NCI-H1105 treated with DMSO at 0.1 percent for 48 hours (cell line): ENCODE results near the gene SMAD4.

Experiments
- DNase-seq: peaks from one replicate; lab custom pipeline; 2025; lab: John Stamatoyannopoulos, UW

SMAD4 gene

DNA sequence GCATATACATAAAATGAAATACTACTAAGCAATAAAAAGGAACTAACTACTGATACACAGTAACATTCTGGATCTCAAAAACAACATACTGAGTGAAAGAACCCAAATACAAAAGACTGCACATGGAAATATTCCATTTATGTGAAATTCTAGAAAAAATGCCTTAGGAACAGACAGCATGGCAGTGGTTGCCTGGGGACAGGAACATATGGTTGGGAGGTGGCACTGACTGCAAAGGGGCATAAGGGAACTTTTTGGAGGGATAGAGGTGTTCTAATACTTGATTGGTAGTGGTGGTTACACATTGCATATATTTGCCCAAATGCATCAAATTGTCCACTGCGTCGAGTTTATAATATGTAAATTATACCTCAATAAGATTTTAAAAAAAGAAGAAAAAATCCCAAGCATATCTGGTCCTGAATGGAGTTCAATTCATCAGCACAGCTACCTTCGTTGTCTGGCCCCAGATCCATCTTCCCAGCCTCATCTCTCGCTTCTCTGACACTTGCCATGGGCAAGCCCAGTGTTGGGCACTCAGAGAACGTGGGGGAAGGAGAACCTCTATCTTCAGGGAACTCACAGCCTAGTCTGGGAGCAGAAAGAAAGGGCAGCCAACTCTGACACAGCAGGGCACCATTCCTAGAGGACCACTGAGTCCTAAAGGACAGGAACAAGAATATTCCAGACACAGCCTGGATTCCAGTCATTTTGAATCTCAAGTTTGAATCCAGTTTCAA lies 8.6 kb upstream of the SMAD4 start:
- no peak for DNase-seq

DNA sequence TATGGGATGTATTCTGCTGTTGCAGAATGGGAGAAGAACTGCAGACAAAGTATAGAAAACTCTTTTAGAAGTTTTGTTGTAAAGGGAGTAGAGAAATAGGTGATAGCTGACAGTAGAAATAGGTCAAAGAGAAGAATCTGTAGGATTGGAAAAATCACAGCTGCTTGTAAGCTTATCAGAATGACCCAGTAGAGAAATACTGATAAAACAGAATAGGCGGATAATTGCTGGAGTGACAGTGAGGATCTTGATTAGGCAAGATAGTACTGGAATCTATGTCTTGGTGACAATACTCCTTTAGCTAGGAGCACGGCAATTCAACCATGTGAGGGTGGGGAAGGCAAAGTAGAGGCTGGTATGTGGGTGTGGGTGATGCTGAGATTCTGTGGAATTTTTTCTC lies 4.5 kb upstream of the SMAD4 start:
- no peak for DNase-seq

DNA sequence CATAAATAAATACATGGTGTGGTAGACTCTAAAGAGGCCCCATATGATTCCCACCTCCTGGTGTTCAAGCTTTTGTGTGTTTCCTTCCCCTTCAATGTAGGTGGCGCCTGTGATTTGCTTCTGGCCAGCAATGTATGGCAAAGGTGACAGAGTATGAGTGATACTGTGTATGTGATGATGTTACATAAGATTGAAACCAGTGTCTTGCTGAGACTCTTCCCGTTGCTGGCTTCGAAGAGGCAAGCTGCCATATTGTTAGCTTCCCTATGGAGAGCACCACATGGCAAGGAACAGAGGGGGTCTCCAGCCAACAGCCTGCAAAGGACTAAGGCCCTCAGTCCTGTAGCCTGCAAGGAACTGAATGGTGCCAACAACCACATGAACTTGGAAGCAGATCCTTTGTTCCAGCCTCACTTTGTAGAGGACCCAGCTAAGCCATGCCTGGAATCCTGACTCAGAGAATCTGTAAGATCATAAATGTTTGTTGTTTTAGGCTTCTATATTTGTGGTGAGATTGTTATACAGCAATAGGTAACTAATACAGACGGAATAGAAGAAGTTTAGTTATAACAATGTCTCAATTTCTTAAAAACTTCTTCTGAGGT lies 1.7 kb upstream of the SMAD4 start:
- no peak for DNase-seq

DNA sequence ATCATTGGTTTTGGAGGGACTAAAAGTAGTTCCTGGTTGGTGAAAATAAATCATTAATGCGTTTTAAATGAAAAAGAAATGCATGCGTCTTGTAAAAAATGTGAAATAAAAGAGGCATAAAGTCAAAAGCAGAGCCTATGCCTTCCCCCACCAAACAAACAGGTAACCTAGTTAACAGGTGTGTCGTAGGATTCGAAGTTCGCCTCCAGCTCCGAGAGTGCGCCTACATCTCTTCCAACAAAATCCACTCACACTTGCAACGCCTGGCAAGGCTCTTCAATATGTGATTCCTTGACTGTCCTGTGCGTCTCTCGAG lies 677 bp upstream of the SMAD4 start:
- peak; percentile 65 for DNase-seq

DNA sequence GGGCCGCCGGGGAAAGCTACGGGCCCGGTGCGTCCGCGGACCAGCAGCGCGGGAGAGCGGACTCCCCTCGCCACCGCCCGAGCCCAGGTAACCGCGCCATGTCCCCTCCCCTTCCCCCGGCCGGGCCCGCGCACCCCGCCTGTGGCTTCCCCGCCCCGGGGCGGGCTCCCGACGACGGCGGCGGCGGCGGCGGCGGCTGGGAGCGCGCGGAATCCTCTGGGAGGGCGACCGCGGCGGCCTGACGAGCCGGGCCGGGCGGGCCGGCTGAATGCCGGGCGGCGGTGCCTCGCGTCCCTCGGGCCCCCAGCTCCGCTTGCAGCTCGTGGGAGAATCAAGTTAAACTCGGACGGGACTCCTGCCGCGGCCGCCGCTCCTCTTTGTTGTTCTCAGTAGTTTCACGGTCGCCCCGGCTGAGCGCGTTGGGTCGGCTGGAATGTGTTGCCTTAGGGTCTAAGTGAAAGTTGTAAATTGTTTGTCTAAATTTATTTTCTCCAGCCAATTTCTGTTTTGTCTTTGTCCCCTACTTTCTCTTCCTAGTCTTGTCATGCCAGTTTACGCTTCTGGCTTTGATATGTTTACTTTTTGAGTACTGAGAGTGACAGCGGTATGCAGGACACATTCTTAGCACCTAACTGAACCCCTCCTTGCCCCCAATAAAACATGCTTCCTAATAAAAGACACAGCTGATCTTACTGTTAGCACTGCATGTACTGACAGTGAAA lies 685 bp downstream of the SMAD4 start:
- DNase-seq, result peak; percentile 56

DNA sequence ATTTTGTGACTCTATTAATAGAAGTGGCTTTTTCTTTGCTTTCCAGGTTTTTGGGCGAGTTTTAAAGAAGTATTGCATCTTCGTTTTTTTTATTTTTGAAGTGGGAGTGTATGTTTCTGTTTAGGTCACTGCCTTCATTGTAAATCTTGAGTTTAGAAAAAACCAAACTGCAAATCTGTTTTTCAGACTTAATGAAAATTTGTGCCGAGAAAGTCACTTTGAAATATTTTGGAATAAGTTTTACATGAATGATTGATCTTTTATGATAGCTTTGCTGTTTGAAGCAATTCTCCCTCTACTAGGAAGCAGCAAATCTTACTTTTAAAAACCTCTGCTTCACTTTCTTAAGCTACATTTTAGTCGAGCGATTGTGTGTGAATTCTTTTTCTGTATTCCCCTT lies 2.2 kb downstream of the SMAD4 start:
- no peak for DNase-seq

DNA sequence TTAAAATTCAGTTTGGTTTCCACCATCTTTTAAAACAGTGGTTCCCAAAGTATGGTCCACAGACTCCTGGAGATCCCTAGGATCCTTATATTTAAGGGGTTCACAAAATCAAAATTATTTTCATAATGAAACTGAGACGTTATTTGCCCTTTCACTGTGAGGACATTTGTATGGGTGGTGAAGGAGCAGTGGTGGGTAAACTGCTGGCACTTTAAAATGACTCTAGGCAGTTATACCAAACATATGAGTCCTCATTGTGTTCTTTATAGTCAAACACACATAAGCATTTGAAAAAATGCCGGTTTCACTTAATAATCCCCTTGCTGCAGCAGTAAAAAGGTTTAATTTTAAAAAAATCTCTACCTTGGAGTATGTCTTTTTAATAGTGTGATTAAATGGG lies 7.2 kb downstream of the SMAD4 start:
- no peak for DNase-seq

DNA sequence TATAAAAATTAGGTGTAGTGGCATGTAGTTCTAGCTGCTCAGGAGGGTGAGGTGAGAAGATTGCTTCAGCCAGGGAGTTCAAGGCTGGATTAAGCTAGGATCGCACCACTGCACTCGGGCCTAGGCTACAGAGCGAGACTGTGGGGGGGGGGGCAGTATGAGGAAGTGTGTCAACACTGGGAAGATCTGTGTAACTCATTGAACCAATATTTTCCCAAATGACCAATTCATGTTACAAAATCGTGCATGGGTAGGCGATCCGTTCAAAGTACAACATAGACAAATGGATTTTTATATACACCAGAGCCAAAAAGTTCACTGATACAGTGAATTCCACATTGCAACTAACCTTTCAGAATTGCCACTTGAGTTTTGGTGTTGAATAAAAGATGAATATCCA lies 8.1 kb downstream of the SMAD4 start:
- no peak for DNase-seq

DNA sequence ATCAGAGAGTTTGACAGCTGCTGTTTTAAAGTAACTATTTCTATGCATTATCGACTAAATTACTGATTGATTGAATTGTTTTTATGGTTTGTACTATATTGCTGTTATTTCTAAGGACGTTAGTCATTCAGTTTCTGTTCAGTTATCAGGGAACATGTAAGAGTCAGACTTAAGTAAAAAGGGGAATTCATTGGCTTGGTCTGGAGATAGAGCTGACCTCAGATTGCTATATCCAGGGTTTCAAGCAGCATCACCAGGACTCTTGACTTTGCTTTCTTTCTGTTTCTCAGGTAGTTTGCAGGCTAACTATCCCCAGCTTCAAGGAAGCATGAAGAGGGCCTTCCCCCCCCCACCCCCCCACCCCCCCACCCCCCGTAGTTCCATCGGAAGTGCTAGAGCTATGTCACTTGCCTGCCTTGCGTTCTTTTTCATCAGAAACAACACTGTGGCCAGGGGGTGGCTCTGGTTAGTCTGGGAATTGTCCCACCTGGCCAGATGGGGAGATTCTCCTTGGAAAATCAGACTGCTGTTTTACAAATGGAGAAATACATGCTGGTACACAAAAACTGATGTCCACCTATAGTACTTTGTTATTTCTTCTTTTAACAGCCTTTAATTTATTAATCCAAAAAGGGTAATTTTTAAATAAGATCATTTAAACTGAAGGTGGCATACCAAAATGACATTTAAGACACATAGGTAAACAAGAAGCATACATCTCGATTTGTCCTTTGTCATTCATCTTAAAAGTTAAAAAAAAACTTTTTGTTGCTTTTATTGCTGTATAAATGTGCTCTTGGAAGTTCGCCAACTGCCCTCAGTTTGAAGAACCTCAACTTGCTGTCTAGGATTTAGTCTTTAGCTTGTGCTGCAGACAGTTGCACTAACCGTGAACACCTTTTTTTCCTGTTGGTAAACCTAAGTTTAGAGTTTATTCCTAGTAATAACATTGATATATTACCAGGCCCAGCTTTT lies 9.4 kb downstream of the SMAD4 start:
- no peak for DNase-seq

DNA sequence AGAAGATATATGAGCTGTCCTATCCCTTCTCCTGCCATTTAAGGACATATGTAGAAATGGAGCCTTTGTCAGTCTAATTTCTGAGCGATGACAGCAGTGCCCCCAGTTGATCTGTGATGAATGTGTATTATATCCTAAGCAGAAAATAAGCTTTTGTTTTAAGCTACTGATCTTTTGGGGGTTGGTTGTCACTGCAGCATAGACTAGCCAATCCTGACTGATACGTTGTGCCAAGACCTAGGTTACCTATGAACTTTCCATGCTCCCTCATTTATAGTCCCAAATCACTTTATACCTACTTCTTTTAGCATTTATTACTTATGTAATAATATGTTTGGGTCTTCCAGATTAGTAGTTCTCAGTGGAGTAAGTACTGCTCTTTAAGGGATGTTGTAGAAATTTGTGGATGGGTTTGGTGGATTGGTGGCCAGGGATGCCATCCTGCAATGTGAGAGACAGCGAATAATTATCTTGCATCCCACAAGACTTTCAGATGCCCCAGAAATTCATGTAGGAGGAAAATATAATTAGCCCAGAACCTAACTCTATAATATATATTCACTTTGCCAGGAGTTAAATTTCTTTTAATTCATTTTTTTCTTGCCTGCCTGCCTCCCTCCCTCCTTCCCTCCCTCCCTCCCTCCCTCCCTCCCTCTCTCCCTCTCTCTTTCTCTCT lies 11.8 kb downstream of the SMAD4 start:
- no peak for DNase-seq

DNA sequence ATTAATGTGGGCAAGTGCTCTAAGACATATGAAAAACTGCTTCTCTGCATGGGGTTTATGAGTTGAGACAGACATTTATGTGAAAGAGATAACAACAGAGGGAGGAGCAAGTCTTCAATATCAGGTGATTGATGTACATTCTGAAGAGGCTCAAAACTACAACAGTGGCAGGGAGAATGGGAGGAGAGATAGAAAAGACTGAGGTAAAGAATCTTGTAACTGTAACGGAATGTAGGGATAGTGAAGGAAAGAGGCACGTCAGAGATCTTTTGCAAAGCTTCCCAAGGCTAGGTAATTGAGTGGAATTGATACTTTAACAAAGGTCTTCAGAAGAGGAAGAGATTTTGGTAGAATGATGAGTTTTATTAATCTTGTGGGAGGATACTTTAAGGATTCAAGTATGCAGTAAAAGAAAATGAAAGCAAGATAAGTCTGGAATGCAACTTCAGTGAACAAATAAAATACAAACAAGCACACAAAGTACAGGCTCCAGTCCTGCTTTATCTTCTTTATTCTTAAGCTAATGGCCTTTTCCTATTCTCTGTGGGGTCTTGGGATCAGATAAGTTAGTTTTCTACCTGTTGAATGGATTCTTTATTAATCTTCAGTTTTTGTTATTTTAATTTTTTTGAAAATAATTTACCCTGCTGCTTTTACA lies 15.0 kb downstream of the SMAD4 start:
- no peak for DNase-seq

DNA sequence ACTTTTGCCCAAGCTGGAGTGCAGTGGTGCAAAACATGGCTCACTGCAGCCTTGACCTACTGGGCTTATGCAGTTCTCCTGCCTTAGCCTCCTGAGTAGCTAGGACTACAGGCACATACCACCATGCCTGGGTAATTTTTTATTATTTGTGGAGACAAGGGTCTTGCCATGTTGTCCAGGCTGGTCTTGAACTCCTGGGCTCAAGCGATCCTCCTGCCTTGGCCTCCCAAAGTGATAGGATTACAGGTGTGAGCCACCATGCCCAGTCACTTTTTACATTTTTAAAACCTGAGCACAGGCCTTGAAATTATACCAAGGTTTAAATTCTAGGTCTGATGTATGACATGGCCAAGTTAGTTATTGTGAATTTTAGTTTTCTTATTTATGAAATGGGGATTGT lies 18.2 kb downstream of the SMAD4 start:
- DNase-seq, result no peak

DNA sequence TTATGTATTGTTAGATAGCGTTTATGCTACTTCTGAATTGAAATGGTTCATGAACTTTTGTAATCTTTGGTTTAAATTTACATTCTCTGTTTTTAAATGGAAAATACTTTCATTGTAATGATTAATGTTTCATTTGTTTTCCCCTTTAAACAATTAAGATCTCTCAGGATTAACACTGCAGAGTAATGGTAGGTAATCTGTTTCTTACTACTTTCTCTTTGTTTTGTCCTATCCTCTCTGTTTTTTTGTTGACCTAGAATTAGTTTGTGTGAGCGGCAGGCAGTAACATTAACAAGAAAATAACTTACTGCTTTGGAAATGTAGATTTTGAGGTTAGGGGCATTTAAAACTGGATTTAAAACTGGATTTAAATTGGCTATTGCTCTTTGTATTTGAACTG lies 19.1 kb downstream of the SMAD4 start:
- no peak for DNase-seq

DNA sequence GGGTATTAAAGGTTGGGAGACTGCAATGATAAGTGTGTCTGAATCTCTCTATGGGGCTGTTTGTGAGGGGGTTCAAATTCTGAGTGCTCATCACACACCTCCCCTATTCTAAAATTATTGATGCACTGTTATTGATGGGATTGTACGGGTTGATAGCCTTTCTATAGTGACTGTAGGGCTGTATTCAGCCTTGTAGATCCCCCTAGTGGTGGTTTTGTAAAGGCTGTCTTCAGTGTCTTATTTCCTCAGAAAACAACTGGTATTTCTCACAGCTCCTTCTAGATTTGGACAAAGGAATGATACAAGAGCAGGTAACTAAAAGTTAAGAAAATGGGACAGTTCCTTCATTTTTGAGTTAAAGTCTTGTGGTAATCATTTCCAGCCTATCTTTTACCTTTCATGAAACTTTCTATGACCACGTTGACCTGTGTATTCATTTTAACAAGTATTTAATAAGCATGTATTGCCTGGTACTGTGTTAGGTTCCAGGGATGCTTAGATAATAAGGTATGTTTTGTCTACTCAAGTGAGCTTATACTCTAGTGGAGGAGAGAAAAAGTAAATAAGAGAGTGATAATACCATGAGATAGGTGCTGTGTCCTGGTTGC lies 21.2 kb downstream of the SMAD4 start:
- DNase-seq, result peak; percentile 63

DNA sequence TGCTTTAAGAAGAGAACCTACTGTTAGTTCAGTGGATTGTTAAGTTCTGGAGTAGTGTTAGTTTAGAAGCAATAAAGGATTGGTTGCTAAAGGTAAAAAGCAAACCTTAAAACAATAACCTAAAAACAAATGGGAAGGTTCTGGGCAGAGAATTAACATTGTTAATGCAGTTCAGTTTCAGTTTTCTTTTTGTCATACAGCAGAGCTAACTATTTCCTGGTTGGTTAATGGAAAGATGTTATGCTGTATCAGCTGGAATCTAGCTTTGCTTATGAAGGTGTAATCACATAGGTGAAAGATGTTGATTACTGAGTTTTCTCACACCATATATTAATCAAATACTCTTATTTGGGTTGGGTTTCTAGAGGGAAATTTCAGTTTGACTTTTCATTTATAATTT lies 23.8 kb downstream of the SMAD4 start:
- DNase-seq, result no peak

DNA sequence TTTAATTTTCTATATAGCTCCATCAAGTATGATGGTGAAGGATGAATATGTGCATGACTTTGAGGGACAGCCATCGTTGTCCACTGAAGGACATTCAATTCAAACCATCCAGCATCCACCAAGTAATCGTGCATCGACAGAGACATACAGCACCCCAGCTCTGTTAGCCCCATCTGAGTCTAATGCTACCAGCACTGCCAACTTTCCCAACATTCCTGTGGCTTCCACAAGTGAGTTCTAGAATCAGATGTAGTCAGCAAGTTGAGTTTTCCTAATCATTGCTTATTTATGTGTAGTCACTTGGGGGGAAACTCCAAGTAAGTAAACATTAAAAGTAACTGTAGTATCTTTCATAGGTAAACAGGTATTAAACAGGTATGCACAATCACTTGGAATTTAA lies 24.8 kb downstream of the SMAD4 start:
- DNase-seq, result no peak

DNA sequence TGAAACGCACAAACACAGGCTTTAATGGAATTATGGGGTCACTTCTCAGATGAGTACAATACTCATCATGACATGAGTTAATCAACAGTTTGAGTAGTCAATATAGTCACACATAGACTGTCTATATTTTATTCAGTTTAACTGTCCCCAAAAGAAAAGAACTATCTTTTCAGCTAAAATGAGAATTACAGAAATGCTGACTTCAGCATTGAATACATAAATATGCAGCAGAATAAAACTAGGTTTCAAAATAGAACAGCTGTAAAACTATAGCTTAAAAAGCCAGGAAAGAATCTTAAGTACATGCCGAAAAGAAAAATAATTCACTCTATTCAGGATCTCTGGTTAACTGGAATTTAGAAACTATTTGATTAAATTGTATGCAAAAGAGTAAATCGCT lies 30.0 kb downstream of the SMAD4 start:
- DNase-seq, result no peak

DNA sequence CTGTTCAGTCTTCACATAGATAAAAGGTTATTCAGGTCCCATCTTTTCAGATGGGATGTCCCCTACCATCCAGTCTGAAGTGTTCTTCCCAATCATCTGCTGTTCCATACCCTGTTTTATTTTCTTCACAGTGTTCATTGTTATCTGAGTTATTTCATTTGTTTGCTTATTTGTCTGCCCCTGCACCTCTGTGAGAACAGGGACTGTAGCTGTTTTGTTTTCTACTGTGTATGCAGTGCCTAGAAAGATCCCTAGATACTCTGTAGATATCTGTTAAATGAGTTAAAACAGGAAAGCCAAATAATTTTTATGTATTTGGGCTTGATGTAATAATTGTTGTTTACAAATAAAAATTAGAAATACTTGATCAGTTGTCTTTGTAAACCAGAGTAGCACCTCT lies 34.2 kb downstream of the SMAD4 start:
- no peak for DNase-seq

DNA sequence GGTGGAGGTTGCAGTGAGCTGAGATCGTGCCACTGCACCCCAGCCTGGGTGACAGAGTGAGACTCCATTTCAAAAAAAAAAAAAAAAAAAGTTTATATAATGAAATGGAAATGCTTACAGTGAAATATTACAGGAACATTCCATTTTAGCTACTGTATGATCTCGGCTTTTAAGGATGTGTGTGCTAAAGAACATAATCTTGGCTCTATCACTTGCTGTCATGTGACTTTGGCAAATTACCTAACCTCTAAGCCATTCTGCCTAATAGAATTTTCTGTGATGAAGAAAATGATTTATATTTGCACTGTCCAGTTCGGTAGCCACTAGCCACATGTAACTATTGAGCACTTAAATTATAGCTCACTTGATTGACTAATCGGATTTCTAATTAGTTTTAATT lies 36.3 kb downstream of the SMAD4 start:
- no peak for DNase-seq

DNA sequence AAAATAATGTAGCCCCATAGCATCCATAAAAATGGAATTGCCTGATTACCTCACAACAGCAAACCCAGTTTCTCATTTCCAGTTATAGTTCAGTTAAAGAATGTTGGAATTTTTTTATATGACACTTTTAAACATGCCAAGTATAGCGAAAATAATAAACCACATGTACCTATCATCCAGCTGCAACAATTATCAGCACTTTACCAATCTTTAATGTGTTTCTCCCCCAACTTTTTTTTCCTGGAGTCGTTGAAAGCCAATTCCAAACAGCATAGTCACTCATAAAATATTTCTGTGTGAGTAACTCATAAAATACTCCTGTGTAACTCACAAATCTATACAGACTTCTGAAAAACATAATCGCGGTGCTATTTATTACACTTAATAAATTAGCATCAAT lies 38.1 kb downstream of the SMAD4 start:
- no peak for DNase-seq

DNA sequence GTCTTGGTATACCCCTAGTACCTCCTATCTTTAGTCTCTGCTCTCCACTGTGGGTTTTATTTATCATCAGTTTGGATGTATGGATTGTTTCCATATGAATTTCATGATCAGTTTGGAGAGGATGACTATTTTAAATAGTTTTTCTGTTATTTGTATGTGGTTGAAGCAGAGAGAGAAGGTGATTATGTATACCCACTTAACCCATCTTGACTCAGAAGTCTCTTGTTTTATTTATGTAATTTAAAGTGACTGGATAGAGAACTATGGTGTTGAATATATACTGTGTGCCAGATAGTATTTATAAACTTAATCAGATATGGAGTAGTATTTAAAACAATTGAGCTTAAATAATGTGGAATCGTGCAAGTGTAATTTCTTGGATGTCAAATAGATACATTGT lies 39.9 kb downstream of the SMAD4 start:
- no peak for DNase-seq
